ENCODE data around the gene KIF25.

The KIF25 gene

DNA sequence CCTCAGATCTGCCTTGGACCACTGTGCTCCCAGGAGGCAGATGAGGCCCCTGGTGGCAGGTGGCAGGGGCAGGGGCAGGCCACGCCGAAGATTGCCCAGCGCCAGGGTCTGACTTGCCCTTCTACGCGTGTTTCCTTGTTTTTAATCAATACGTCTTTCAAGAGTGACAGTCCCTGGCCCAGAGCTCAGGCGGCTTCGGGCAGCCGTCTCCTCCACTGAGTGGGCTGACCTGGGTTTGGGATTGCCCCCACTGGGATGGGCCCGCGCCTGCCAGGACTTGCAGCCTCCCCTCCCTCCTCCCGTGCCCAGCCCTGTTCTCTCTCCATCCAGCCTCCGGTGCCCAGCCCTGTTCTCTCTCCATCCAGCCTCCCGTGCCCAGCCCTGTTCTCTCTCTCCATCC lies 60.4 kb downstream of the KIF25 start:
- no peak overlapping the region for H2AFZ ChIP-seq (ENCODE audit: low read length)
- no peaks in the 10 kb centered on the region for H4K20me1 ChIP-seq (ENCODE audit: insufficient read depth, low read length, poor library complexity, severe bottlenecking)
- H3K4me3 ChIP-seq (ENCODE audit: low read length, poor library complexity, severe bottlenecking) = no peak overlapping the region
- H3K9me2 ChIP-seq (replicated peaks; ENCODE audit: low read depth, low read length) = no peaks in the 10 kb centered on the region
- no peak overlapping the region for H3K9ac ChIP-seq (ENCODE audit: low read depth, low read length, poor library complexity, severe bottlenecking)
- no peak overlapping the region for H3K4me2 ChIP-seq (ENCODE audit: low read depth, low read length, poor library complexity, severe bottlenecking)
- peaks cover 24% of the 10 kb centered on the region; the same call in 1 of the 2 replicates for H3K9me3 ChIP-seq (ENCODE audit: insufficient read depth, low read depth, low read length)
- no peaks in the 10 kb centered on the region for H3K4me1 ChIP-seq (ENCODE audit: insufficient read depth, low read length, poor library complexity, severe bottlenecking)
- H3F3A ChIP-seq (ENCODE audit: low read depth) = no peaks in the 10 kb centered on the region
- no peaks in the 10 kb centered on the region for H3K36me3 ChIP-seq (ENCODE audit: insufficient read depth, low read length)
- TF ChIP-seq EZH2phosphoT487 (IDR thresholded peaks at IDR 0.05; ENCODE audit: borderline replicate concordance) = no peak
- TF ChIP-seq, protein P1, sequence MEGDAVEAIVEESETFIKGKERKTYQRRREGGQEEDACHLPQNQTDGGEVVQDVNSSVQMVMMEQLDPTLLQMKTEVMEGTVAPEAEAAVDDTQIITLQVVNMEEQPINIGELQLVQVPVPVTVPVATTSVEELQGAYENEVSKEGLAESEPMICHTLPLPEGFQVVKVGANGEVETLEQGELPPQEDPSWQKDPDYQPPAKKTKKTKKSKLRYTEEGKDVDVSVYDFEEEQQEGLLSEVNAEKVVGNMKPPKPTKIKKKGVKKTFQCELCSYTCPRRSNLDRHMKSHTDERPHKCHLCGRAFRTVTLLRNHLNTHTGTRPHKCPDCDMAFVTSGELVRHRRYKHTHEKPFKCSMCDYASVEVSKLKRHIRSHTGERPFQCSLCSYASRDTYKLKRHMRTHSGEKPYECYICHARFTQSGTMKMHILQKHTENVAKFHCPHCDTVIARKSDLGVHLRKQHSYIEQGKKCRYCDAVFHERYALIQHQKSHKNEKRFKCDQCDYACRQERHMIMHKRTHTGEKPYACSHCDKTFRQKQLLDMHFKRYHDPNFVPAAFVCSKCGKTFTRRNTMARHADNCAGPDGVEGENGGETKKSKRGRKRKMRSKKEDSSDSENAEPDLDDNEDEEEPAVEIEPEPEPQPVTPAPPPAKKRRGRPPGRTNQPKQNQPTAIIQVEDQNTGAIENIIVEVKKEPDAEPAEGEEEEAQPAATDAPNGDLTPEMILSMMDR (conservative IDR thresholded peaks at IDR 0.05; ENCODE audit: low read length) = no peak
- H3K79me2 ChIP-seq (ENCODE audit: insufficient read depth, low read length) = no peaks in the 10 kb centered on the region
- H3K27me3 ChIP-seq (ENCODE audit: insufficient read depth, low read length, poor library complexity, severe bottlenecking) = no peaks in the 10 kb centered on the region

- H3K4me2 ChIP-seq (ENCODE audit: low read depth, low read length, poor library complexity, severe bottlenecking) = no peak overlapping the region
- no peaks in the 10 kb centered on the region for H3K9me2 ChIP-seq (replicated peaks; ENCODE audit: low read depth, low read length)
- no peaks in the 10 kb centered on the region for H3K4me1 ChIP-seq (ENCODE audit: insufficient read depth, low read length, poor library complexity, severe bottlenecking)
- no peaks in the 10 kb centered on the region for H3K36me3 ChIP-seq (ENCODE audit: insufficient read depth, low read length)
- H3K4me3 ChIP-seq (ENCODE audit: low read length, poor library complexity, severe bottlenecking) = no peak overlapping the region
- TF ChIP-seq, protein P1 (conservative IDR thresholded peaks at IDR 0.05; ENCODE audit: low read length) = no peak
- TF ChIP-seq EZH2phosphoT487 (IDR thresholded peaks at IDR 0.05; ENCODE audit: borderline replicate concordance) = no peak
- no peak overlapping the region for H2AFZ ChIP-seq (ENCODE audit: low read length)
- no peaks in the 10 kb centered on the region for H3F3A ChIP-seq (ENCODE audit: low read depth)
- peaks cover 30% of the 10 kb centered on the region; the same call in 1 of the 2 replicates for H3K9me3 ChIP-seq (ENCODE audit: insufficient read depth, low read depth, low read length)
- H4K20me1 ChIP-seq (ENCODE audit: insufficient read depth, low read length, poor library complexity, severe bottlenecking) = no peaks in the 10 kb centered on the region
- H3K79me2 ChIP-seq (ENCODE audit: insufficient read depth, low read length) = no peaks in the 10 kb centered on the region
- H3K27me3 ChIP-seq (ENCODE audit: insufficient read depth, low read length, poor library complexity, severe bottlenecking) = no peaks in the 10 kb centered on the region
- no peak overlapping the region for H3K9ac ChIP-seq (ENCODE audit: low read depth, low read length, poor library complexity, severe bottlenecking)
Measured at GRCh38 chr6:168058691-168059551, 61.5 kb downstream of the KIF25 start.

GRCh38 chr6:168060521-168060931 lies 63.1 kb downstream of the KIF25 start:
- Histone ChIP-seq H3F3A (ENCODE audit: low read depth) (no peaks in the 10 kb centered on the region), H3K27me3 (ENCODE audit: insufficient read depth, low read length, poor library complexity, severe bottlenecking) (no peaks in the 10 kb centered on the region), H3K36me3 (ENCODE audit: insufficient read depth, low read length) (no peaks in the 10 kb centered on the region), H3K9me2 (replicated peaks; ENCODE audit: low read depth, low read length) (no peaks in the 10 kb centered on the region), H4K20me1 (ENCODE audit: insufficient read depth, low read length, poor library complexity, severe bottlenecking) (no peaks in the 10 kb centered on the region), H3K4me1 (ENCODE audit: insufficient read depth, low read length, poor library complexity, severe bottlenecking) (no peaks in the 10 kb centered on the region), H3K79me2 (ENCODE audit: insufficient read depth, low read length) (no peaks in the 10 kb centered on the region), H3K9me3 (ENCODE audit: insufficient read depth, low read depth, low read length) (peaks cover 28% of the 10 kb centered on the region; the same call in 1 of the 2 replicates), H3K4me2 (ENCODE audit: low read depth, low read length, poor library complexity, severe bottlenecking) (no peak overlapping the region), H2AFZ (ENCODE audit: low read length) (no peak overlapping the region), H3K4me3 (ENCODE audit: low read length, poor library complexity, severe bottlenecking) (no peak overlapping the region), H3K9ac (ENCODE audit: low read depth, low read length, poor library complexity, severe bottlenecking) (no peak overlapping the region)
- no peak for TF ChIP-seq EZH2phosphoT487 (IDR thresholded peaks at IDR 0.05; ENCODE audit: borderline replicate concordance)
- TF ChIP-seq, protein P1 (conservative IDR thresholded peaks at IDR 0.05; ENCODE audit: low read length) = no peak

Data from Loucy (cell line).